ENCODE results near the gene POT1. TPM values are rescaled to one million over a fixed set of nuclear protein-coding genes. Genes with fewer than 3 reads are reported as not detected.

The POT1 gene
- total and polyA plus RNA-seq, 2 of the 13 experiments (the other 11 are each of a cell fraction or from before 2014, with no cell fraction given): 21.7 to 23.4 TPM

DNA sequence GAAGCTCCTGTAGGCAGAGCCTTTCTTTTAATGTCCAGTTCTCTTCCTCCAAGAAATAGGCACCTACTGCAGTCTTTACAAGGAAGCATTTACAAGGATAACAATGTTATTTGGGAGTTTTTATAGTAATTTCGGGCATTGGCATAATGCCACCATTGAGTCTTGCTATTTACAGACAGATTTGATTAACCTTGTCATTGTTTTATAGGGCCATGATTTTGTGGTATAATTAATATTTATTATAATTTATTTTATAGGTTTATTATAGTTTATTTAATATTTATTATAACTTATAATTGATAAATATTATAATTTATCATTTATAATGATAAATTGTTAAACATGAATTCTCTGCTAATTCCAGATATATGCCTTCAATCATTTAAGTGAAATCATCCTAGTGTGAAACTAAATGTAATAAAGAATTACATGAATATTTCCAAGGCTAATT lies 573 bp upstream of the POT1 start (continued):
- TF ChIP-seq, protein P1, sequence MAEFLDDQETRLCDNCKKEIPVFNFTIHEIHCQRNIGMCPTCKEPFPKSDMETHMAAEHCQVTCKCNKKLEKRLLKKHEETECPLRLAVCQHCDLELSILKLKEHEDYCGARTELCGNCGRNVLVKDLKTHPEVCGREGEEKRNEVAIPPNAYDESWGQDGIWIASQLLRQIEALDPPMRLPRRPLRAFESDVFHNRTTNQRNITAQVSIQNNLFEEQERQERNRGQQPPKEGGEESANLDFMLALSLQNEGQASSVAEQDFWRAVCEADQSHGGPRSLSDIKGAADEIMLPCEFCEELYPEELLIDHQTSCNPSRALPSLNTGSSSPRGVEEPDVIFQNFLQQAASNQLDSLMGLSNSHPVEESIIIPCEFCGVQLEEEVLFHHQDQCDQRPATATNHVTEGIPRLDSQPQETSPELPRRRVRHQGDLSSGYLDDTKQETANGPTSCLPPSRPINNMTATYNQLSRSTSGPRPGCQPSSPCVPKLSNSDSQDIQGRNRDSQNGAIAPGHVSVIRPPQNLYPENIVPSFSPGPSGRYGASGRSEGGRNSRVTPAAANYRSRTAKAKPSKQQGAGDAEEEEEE (CRISPR knock-in tag; IDR thresholded peaks at IDR 0.05; ENCODE audit: borderline replicate concordance): no peak
- TF ChIP-seq KLF6 (CRISPR knock-in tag; IDR thresholded peaks at IDR 0.05): no peak
- no peak for TF ChIP-seq RFX3 (CRISPR knock-in tag; IDR thresholded peaks at IDR 0.05)
- TF ChIP-seq MBNL3 (CRISPR knock-in tag; conservative IDR thresholded peaks at IDR 0.05): no peak
- TF ChIP-seq HOXA3 (CRISPR knock-in tag; IDR thresholded peaks at IDR 0.05): no peak
- no peak for TF ChIP-seq ZNF160 (CRISPR knock-in tag; IDR thresholded peaks at IDR 0.05)
- TF ChIP-seq ZNF598 (CRISPR knock-in tag; IDR thresholded peaks at IDR 0.05; ENCODE audit: borderline replicate concordance): 0 out of 2 replicates have a peak, but pooled peaks have one; percentile 4
- no peak for TF ChIP-seq SMAD3 (CRISPR knock-in tag; IDR thresholded peaks at IDR 0.05)
- TF ChIP-seq, protein P2, sequence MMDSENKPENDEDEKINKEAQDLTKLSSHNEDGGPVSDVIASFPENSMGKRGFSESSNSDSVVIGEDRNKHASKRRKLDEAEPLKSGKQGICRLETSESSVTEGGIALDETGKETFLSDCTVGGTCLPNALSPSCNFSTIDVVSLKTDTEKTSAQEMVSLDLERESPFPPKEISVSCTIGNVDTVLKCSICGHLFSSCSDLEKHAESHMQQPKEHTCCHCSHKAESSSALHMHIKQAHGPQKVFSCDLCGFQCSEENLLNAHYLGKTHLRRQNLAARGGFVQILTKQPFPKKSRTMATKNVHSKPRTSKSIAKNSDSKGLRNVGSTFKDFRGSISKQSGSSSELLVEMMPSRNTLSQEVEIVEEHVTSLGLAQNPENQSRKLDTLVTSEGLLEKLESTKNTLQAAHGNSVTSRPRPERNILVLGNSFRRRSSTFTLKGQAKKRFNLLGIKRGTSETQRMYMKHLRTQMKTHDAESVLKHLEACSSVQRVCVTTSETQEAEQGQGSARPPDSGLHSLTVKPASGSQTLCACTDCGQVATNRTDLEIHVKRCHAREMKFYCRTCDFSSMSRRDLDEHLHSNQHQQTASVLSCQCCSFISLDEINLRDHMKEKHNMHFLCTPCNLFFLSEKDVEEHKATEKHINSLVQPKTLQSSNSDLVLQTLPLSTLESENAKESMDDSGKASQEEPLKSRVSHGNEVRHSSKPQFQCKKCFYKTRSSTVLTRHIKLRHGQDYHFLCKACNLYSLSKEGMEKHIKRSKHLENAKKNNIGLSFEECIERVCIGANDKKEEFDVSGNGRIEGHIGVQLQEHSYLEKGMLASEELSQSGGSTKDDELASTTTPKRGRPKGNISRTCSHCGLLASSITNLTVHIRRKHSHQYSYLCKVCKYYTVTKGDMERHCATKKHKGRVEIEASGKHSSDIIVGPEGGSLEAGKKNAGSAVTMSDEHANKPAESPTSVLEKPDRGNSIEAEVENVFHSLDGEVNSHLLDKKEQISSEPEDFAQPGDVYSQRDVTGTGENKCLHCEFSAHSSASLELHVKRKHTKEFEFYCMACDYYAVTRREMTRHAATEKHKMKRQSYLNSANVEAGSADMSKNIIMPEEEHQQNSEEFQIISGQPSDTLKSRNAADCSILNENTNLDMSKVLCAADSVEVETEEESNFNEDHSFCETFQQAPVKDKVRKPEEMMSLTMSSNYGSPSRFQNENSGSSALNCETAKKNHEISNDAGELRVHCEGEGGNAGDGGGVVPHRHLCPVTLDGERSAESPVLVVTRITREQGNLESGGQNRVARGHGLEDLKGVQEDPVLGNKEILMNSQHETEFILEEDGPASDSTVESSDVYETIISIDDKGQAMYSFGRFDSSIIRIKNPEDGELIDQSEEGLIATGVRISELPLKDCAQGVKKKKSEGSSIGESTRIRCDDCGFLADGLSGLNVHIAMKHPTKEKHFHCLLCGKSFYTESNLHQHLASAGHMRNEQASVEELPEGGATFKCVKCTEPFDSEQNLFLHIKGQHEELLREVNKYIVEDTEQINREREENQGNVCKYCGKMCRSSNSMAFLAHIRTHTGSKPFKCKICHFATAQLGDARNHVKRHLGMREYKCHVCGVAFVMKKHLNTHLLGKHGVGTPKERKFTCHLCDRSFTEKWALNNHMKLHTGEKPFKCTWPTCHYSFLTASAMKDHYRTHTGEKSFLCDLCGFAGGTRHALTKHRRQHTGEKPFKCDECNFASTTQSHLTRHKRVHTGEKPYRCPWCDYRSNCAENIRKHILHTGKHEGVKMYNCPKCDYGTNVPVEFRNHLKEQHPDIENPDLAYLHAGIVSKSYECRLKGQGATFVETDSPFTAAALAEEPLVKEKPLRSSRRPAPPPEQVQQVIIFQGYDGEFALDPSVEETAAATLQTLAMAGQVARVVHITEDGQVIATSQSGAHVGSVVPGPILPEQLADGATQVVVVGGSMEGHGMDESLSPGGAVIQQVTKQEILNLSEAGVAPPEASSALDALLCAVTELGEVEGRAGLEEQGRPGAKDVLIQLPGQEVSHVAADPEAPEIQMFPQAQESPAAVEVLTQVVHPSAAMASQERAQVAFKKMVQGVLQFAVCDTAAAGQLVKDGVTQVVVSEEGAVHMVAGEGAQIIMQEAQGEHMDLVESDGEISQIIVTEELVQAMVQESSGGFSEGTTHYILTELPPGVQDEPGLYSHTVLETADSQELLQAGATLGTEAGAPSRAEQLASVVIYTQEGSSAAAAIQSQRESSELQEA (CRISPR knock-in tag; IDR thresholded peaks at IDR 0.05; ENCODE audit: not compliant biosample characterization): no peak
- TF ChIP-seq ZNF350 (CRISPR knock-in tag; IDR thresholded peaks at IDR 0.05; ENCODE audit: borderline replicate concordance, low read depth): no peak
- TF ChIP-seq, protein P3, sequence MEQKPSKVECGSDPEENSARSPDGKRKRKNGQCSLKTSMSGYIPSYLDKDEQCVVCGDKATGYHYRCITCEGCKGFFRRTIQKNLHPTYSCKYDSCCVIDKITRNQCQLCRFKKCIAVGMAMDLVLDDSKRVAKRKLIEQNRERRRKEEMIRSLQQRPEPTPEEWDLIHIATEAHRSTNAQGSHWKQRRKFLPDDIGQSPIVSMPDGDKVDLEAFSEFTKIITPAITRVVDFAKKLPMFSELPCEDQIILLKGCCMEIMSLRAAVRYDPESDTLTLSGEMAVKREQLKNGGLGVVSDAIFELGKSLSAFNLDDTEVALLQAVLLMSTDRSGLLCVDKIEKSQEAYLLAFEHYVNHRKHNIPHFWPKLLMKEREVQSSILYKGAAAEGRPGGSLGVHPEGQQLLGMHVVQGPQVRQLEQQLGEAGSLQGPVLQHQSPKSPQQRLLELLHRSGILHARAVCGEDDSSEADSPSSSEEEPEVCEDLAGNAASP (CRISPR knock-in tag; IDR thresholded peaks at IDR 0.05; ENCODE audit: borderline replicate concordance): 0 out of 2 replicates have a peak, but pooled peaks have one; percentile 1
- TF ChIP-seq FOXK2 (IDR thresholded peaks at IDR 0.05): no peak
- TF ChIP-seq ZNF501 (CRISPR knock-in tag; IDR thresholded peaks at IDR 0.05): no peak
- TF ChIP-seq SMAD1 (CRISPR knock-in tag; IDR thresholded peaks at IDR 0.05; ENCODE audit: borderline replicate concordance, low read depth): 0 out of 2 replicates have a peak, but pooled peaks have one; percentile 1
- TF ChIP-seq, protein P4, sequence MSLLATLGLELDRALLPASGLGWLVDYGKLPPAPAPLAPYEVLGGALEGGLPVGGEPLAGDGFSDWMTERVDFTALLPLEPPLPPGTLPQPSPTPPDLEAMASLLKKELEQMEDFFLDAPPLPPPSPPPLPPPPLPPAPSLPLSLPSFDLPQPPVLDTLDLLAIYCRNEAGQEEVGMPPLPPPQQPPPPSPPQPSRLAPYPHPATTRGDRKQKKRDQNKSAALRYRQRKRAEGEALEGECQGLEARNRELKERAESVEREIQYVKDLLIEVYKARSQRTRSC (CRISPR knock-in tag; IDR thresholded peaks at IDR 0.05; ENCODE audit: low read depth): no peak
- TF ChIP-seq ZNF782 (CRISPR knock-in tag; IDR thresholded peaks at IDR 0.05; ENCODE audit: borderline replicate concordance): no peak
- TF ChIP-seq GZF1 (CRISPR knock-in tag; IDR thresholded peaks at IDR 0.05): no peak
- TF ChIP-seq JARID2 (CRISPR knock-in tag; IDR thresholded peaks at IDR 0.05; ENCODE audit: insufficient replicate concordance): no peak
- no peak for TF ChIP-seq RFXAP (CRISPR knock-in tag; IDR thresholded peaks at IDR 0.05; ENCODE audit: borderline replicate concordance)

Data from HepG2 (cell line).